Measurements from ENCODE around the gene CENPF.

CENPF gene

GRCh38 chr1:214632091-214632490 lies 29.1 kb downstream of the CENPF start:
- no peak for DNase-seq

- DNase-seq: no peak
Observed at GRCh38 chr1:214633686-214634085, 30.7 kb downstream of the CENPF start.

GRCh38 chr1:214634267-214634666 lies 31.3 kb downstream of the CENPF start:
- no peak for DNase-seq

GRCh38 chr1:214635086-214635485 lies 32.1 kb downstream of the CENPF start:
- DNase-seq: no peak

GRCh38 chr1:214635506-214635905 lies 32.5 kb downstream of the CENPF start:
- no peak for DNase-seq

- DNase-seq: no peak
Observed at GRCh38 chr1:214636436-214636835, 33.4 kb downstream of the CENPF start.

- no peak for DNase-seq
Observed at GRCh38 chr1:214637125-214637524, 34.1 kb downstream of the CENPF start.

- DNase-seq: no peak
Observed at GRCh38 chr1:214637722-214638458, 34.9 kb downstream of the CENPF start.

GRCh38 chr1:214638459-214638807 lies 35.4 kb downstream of the CENPF start:
- no peak for DNase-seq

GRCh38 chr1:214638997-214639396 lies 36.0 kb downstream of the CENPF start:
- no peak for DNase-seq

GRCh38 chr1:214640431-214641213 lies 37.6 kb downstream of the CENPF start:
- DNase-seq: no peak

- DNase-seq: no peak
Observed at GRCh38 chr1:214641214-214641895, 38.4 kb downstream of the CENPF start.

GRCh38 chr1:214643030-214643429 lies 40.0 kb downstream of the CENPF start:
- DNase-seq: no peak

GRCh38 chr1:214645712-214646111 lies 42.7 kb downstream of the CENPF start:
- no peak for DNase-seq

- DNase-seq: no peak
Observed at GRCh38 chr1:214648801-214649200, 45.8 kb downstream of the CENPF start.

- no peak for DNase-seq
Observed at GRCh38 chr1:214649607-214650006, 46.6 kb downstream of the CENPF start.

- no peak for DNase-seq
Observed at GRCh38 chr1:214650664-214651063, 47.7 kb downstream of the CENPF start.

GRCh38 chr1:214657299-214657698 lies 54.3 kb downstream of the CENPF start:
- no peak for DNase-seq

GRCh38 chr1:214658175-214658574 lies 55.2 kb downstream of the CENPF start:
- no peak for DNase-seq

GRCh38 chr1:214658785-214659184 lies 55.8 kb downstream of the CENPF start:
- no peak for DNase-seq

GRCh38 chr1:214660190-214660589 lies 57.2 kb downstream of the CENPF start:
- DNase-seq: no peak

GRCh38 chr1:214660900-214661299 lies 57.9 kb downstream of the CENPF start:
- no peak for DNase-seq

- no peak for DNase-seq
Observed at GRCh38 chr1:214662223-214662785, 59.3 kb downstream of the CENPF start.
